Measurements from ENCODE around the gene NAA80. TPM values are rescaled to one million over a fixed set of nuclear protein-coding genes. Genes with fewer than 3 reads are reported as not detected.

The NAA80 gene
- total RNA-seq, 1 donor from 2014 or later: 18.1 TPM

DNA sequence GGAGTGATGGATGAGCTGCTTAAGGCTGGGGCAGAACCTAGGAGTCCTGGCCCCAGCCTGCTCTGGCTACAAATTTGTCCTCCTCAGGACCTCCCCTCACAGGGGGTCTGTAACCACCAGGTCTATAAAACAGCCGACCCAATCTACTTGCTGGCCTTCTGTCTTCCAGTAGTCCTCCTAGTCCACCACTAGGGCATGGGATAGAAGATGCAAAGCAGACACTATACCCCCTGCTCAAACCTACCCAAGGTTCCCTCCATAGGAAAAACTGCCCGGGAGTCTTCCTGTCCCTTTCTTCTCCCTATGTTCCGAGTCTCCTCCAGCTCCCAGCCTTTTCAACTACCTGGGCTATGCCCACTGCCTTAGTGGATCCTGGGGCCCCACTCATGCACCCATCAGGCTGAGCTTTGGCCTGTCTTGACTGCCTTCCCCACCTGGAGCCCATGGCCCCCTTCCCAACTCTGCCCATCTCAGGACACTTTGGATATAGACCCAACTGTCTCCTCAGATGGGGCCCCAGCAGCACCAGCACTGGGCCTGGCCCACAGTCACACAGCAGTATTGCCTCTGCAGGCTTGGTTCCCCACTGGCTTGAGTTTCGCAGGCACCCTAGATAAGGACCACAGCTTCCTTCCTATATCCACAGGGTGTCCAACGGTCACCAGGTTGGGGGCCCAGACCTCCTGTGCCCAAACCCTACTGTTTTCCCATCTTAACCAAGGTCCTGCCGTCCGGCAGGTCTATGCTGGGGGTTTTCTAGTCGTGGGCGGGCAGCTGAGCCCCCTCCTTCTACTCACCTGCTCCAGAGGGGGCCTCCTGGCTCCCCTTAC, 1.1 kb downstream of the NAA80 start:
- intact Hi-C loops (cut with micrococcal nuclease): loop anchor here (2.0 to 5.0 kb wide), 4 partner anchors 357 to 1901 kb away; partner anchors contain the start of genes ALAS1, APEH, RBM6 and TRAIP
- Mint-ChIP-seq H3K27ac (peak overlapping the region; percentile 95), H3K4me3 (peak overlapping the region; percentile 94), H3K9me3 (no peaks in the 10 kb centered on the region), H3K27me3 (ENCODE audit: insufficient read depth) (no peaks in the 10 kb centered on the region), H3K36me3 (ENCODE audit: low read depth) (no peaks in the 10 kb centered on the region), H3K4me1 (ENCODE audit: low read depth) (peaks cover 15% of the 10 kb centered on the region)
- DNase-seq (ENCODE audit: low spot score): no peak

DNA sequence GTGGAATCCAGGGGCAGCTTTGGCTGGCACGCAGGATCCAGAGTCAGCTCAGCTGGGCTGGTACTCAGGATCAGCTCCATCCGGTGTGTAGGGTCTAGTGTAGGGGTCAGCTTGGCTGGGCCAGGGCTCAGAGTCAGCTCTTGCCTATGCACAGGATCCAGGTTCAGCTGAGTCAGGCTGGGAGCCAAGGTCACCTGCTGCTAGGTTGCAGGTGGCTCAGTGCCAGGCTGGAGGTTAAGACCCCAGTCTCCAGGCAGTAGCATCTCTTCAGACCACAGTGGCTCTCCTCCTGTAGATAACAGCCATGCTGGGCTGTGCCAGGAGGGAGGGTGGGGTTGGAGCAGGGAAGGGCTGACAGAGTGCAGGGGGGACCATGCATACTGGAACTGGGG, 1.8 kb downstream of the NAA80 start:
- intact Hi-C loops (cut with micrococcal nuclease): loop anchor here (5.0 kb wide), 1 partner anchor 625 kb away; the partner anchor contains the start of gene APEH
- no peak overlapping the region for H3K27ac Mint-ChIP-seq
- no peaks in the 10 kb centered on the region for H3K9me3 Mint-ChIP-seq
- peaks cover 22% of the 10 kb centered on the region for H3K4me1 Mint-ChIP-seq (ENCODE audit: low read depth)
- no peaks in the 10 kb centered on the region for H3K27me3 Mint-ChIP-seq (ENCODE audit: insufficient read depth)
- DNase-seq (ENCODE audit: low spot score): no peak
- no peaks in the 10 kb centered on the region for H3K36me3 Mint-ChIP-seq (ENCODE audit: low read depth)
- peak overlapping the region; percentile 94 for H3K4me3 Mint-ChIP-seq

DNA sequence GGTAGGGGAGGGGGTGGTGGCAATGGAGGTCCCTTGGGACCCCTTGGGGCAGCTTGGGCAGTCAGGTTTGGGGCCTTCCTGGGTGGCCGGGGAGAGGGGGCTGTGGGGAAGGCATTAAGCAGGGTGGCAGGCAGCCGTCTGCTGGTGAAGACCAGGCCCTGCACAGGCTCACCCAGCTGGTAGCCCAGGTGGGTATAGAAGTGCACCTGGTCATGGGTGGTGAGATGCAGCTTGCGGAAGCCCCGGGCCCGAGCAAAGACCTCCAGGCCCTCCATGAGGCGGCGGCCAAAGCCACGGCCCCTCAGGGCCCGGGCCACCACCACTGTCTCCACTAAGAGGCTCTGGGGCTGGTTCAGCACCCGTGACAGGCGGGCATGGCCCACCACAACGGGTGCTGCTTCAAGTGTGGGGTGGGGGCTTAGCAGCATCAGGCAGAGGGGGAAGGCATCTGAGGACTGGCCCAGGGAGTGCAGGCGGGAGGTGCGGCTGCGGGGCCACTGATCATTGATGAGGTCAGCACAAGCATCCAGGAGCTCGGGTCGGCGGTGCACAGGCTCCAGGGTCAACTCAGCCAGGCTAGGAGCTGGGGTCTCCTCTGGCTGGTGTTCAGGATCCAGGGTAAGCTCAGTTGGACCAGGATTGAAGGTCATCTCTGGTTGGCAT, 2.4 kb downstream of the NAA80 start:
- Mint-ChIP-seq H3K4me1 (ENCODE audit: low read depth) (peaks cover 23% of the 10 kb centered on the region), H3K36me3 (ENCODE audit: low read depth) (no peaks in the 10 kb centered on the region), H3K27ac (no peak overlapping the region), H3K27me3 (ENCODE audit: insufficient read depth) (no peaks in the 10 kb centered on the region), H3K4me3 (peak overlapping the region; percentile 53), H3K9me3 (no peaks in the 10 kb centered on the region)
- intact Hi-C loops (cut with micrococcal nuclease): loop anchor here (5.0 kb wide), 1 partner anchor 625 kb away; the partner anchor contains the start of gene APEH
- DNase-seq (ENCODE audit: low spot score): no peak

DNA sequence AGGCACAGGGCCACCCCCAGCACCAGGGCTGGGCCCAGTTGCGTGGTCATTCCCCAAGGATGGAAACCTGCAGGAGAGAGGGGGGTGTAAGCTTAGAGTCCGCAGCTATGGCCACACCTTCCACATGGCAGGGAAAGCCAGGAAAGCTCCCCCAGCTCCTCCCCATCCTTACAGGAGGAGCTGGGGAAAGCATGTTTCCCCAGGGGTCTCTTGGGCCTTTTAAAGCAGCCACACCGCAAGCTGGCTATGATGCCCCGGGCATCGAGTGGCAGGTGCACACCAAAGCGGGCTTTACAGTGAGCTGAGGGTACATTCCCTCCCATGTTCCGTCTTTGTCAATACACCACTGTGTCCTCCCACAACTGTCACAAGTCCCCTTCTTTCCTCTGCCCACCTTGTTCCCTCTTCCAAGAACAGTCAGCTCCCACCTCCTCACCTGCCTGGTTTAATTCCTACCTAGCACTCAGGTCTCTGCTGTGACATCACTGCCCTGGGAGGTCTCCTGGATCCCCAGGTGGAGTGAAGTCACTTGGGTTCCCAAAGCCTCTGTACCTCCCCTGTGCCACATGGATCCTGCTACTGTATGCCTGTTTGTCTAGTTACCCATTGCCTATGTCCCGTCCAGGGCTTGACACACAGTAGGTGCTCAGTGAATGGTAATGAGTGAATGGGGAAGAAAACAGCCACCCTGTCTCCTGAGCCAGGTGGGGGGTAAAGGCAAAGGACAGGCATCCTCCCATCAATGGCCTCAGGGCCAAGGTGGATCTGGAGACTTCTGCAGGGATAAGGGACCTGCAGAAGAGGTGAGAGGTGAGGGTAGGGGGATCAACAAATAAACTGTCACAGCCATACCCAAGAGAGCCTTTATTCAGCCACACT, 3.4 kb downstream of the NAA80 start:
- Mint-ChIP-seq H3K9me3 (no peaks in the 10 kb centered on the region), H3K36me3 (ENCODE audit: low read depth) (peaks cover 4% of the 10 kb centered on the region), H3K4me1 (ENCODE audit: low read depth) (peaks cover 29% of the 10 kb centered on the region), H3K27ac (peak overlapping the region; percentile 5), H3K27me3 (ENCODE audit: insufficient read depth) (no peaks in the 10 kb centered on the region), H3K4me3 (no peak overlapping the region)
- DNase-seq (ENCODE audit: low spot score): no peak
- intact Hi-C loops (cut with micrococcal nuclease): loop anchor here (5.0 kb wide), 1 partner anchor 623 kb away; the partner anchor contains the start of gene APEH

DNA sequence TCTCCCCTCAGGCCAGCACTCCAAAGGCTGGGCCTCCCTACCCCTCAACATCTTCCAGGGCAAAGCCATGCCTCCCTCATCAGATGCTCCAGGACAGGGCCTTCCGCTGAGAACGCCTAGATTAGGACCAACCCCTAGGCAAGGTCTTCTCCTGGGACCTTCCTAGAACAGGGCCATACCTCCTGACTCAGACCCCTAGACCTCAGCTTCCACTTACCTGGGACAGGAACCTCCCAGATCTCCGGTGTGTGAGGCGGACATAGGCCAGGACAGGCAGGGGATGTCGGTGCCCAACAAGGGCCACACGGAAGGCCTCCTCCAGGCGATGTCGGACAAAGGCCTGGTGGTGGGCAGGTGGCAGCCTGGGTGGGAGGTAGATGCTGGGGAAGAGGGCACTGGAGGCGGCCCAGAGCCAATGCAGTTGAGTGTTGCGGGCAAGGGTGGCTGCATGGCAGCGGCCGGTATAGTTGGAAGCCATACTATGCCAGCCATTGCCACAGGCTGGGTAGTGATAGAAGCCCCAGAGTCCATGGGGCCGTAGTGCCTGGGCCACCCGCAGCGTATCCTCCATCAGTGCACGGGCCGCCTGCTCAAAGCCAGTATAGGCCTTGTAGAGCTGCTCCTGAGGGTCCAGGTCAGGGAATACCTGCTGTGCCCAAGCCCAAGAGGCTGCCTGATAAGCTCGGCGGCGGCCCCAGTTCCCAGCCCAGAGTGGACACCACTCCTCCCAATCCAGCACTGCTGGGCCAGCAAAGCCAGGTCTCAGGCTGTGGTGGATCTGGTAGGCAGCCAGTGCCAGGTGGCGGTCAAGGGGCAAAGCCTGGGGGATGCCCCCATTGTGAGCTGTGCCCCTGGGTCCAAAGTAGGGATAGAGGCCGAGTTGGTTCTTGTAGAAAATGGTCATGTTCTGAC, 4.5 kb downstream of the NAA80 start:
- intact Hi-C loops (cut with micrococcal nuclease): loop anchor here (5.0 kb wide), 1 partner anchor 622 kb away; the partner anchor contains the start of gene APEH
- H3K4me1 Mint-ChIP-seq (ENCODE audit: low read depth): peaks cover 20% of the 10 kb centered on the region
- no peaks in the 10 kb centered on the region for H3K27me3 Mint-ChIP-seq (ENCODE audit: insufficient read depth)
- H3K4me3 Mint-ChIP-seq: no peak overlapping the region
- no peak for DNase-seq (ENCODE audit: low spot score)
- no peaks in the 10 kb centered on the region for H3K9me3 Mint-ChIP-seq
- H3K27ac Mint-ChIP-seq: no peak overlapping the region
- H3K36me3 Mint-ChIP-seq (ENCODE audit: low read depth): peaks cover 8% of the 10 kb centered on the region

DNA sequence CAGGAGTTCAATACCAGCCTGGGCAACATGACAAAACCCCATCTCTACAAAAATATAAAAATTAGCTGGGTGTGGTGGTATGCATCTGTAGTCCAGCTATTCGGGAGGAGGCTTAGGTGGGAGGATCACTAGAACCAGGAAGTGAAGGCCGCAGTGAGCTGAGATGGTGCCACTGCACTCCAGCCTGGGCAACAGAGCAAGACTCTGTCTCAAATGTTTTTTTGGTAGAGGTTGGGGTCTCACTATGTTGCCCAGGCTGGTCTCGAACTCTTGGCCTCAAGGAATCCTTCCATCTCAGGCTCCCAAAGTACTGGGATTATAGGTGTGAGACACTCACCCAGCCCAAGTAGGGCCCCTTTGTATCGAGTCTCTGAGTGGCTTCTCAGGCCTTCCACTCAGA, 5.1 kb downstream of the NAA80 start:
- intact Hi-C loops (cut with micrococcal nuclease): no loop called here
- no peak overlapping the region for H3K27ac Mint-ChIP-seq
- H3K36me3 Mint-ChIP-seq (ENCODE audit: low read depth): peaks cover 8% of the 10 kb centered on the region
- peaks cover 19% of the 10 kb centered on the region for H3K4me1 Mint-ChIP-seq (ENCODE audit: low read depth)
- no peaks in the 10 kb centered on the region for H3K9me3 Mint-ChIP-seq
- H3K4me3 Mint-ChIP-seq: no peak overlapping the region
- no peak for DNase-seq (ENCODE audit: low spot score)
- no peaks in the 10 kb centered on the region for H3K27me3 Mint-ChIP-seq (ENCODE audit: insufficient read depth)

DNA sequence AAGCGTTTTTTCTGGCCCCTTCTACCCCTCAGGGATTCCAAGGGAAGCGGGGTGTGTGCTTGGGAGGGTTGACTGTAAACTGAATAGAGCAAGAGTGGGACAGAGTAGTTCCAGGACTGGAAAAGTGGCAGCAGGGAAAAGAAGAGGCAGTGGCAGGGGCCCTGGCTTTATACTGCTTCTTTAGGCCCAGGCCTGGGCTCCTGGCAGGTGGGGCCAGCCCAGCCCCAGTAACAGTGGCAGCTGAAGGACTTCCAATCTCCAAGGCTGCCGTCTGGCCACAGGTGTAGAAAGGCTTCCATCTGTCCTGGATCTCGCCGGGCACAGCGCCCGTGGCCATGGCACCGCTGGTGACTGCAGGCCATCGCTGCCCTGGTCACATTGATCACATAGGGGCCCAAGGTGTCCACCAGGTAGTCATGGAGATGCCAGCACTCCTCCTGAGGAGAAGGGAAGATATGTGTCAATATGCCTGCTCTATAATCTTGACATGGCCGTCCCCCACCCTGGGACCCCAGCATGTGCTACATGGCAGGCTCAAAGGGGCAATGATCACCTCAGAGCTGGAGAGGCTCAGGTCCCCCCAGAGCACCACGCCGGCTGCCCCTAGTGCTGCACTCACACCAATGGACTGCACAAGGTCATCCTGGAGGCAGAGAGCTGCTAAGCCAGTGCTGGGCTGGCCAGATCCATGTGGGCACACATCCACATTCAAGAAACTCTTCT, 6.0 kb downstream of the NAA80 start:
- Mint-ChIP-seq H3K4me3 (peak overlapping the region; percentile 96), H3K27ac (peak overlapping the region; percentile 83), H3K36me3 (ENCODE audit: low read depth) (peaks cover 13% of the 10 kb centered on the region), H3K27me3 (ENCODE audit: insufficient read depth) (no peaks in the 10 kb centered on the region), H3K9me3 (no peaks in the 10 kb centered on the region), H3K4me1 (ENCODE audit: low read depth) (peaks cover 18% of the 10 kb centered on the region)
- intact Hi-C loops (cut with micrococcal nuclease): loop anchor here (2.0 kb wide), 2 partner anchors 32 to 822 kb away; partner anchors contain the start of gene DAG1
- DNase-seq (ENCODE audit: low spot score): no peak

DNA sequence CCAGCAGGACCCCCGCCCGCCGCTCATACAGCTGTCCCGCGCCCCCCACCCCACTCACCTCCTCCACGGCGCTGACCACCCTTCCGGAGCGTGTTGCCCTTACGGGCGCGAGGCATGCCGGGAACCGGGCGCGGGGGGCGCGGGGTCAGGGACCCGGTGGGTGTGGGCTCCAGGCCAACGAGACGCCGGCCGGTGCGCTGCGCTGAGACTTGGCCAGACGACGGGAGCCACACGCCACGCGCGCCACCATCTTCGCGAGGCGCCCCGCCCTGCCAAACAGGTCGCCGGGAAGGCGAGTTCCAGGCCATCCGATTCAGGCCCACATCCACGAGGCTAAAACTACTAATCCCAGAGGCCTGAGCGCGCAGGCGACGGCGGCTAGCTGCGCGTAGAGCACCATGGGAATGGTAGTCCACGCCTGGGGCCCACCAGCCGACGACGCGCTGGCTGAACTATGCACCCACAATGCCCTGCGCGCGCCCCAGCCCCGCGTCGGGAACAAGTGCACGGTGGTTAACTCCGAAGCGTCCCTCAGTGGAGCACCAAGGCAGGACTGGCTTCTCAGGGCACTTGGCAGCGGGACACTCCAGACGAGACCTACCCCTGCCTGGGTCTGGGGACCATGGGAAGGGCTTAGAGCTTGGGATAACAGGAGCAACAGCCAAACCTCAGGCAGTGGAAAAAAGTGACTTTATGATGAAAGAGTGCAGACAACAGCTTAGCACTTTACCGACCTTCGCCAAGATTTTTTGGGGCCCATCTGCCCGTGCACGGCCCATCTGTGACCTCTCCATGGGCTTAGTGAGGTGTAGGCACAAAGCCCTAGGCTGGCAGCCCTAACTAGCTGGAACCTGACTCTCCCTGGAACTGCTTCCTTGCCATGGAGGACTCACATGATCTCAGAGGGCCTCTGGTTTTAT, 6.8 kb downstream of the NAA80 start, which contains the start of gene IFRD2:
TSS of gene IFRD2 (minus strand) at position 271 of the 920 bp plus-strand sequence. CDS start at position 116, 155 bp downstream.
- DNase-seq (ENCODE audit: low spot score): peak; percentile 95
- Mint-ChIP-seq H3K27me3 (ENCODE audit: insufficient read depth) (no peaks in the 10 kb centered on the region), H3K36me3 (ENCODE audit: low read depth) (peaks cover 14% of the 10 kb centered on the region), H3K4me1 (ENCODE audit: low read depth) (peaks cover 14% of the 10 kb centered on the region), H3K4me3 (peak within 1 kb of the TSS; percentile 96), H3K27ac (peak within 1 kb of the TSS; percentile 83), H3K9me3 (no peaks in the 10 kb centered on the region)
- intact Hi-C loops (cut with micrococcal nuclease): loop anchor here (1.0 to 2.0 kb wide), 11 partner anchors 29 to 822 kb away; partner anchors contain the start of genes DAG1, HEMK1, MON1A and TMEM115

DNA sequence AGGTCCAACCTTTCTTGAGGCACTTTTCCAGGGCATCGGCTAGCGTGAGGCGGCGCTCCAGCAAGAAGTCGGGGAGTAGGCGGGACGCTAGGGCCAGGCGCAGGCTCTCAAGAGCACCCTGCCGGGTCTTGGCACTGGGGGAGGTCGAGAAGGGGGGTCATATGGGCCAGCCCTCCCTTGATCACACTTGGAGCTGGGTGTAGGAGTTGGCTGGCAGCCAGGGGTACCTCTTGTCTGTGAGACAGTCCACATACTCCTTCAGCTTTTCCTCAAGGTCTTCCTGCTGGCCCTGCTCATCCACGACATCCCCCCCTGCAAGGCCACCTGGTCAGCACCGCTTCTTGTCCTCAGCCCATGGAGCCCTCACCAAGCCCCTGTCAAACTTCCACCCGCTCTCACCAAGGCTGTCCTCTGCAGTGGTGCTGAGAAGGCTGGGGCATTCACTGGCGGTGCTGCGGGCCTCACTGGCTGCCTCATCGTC, 9.0 kb downstream of the NAA80 start:
- H3K4me1 Mint-ChIP-seq (ENCODE audit: low read depth): peaks cover 14% of the 10 kb centered on the region
- H3K36me3 Mint-ChIP-seq (ENCODE audit: low read depth): peaks cover 15% of the 10 kb centered on the region
- H3K4me3 Mint-ChIP-seq: peak overlapping the region; percentile 63
- no peak overlapping the region for H3K27ac Mint-ChIP-seq
- H3K9me3 Mint-ChIP-seq: no peaks in the 10 kb centered on the region
- intact Hi-C loops (cut with micrococcal nuclease): no loop called here
- H3K27me3 Mint-ChIP-seq (ENCODE audit: insufficient read depth): no peaks in the 10 kb centered on the region
- no peak for DNase-seq (ENCODE audit: low spot score)

DNA sequence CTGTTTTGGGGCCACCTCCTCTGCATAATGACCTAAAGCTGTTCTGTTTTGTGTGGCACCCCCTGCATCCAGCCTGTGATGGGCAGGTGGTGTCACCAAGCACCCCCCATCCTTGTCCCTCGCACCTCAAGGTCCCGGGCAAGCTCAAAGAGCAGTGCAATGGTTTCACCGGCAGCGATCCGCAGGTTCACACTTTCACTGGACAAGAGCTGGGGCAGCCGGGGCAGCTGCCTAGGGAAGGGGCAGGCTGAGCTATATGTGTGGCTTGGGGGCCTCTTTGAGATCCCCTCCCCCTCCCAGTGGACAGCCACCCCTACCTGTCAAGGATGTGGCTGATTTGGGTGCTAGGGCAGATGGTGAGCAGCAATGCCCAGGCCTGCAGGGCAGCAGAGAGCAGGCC, 10.1 kb downstream of the NAA80 start:
- no peak for DNase-seq (ENCODE audit: low spot score)
- H3K36me3 Mint-ChIP-seq (ENCODE audit: low read depth): peaks cover 15% of the 10 kb centered on the region
- intact Hi-C loops (cut with micrococcal nuclease): no loop called here
- H3K27me3 Mint-ChIP-seq (ENCODE audit: insufficient read depth): no peaks in the 10 kb centered on the region
- H3K9me3 Mint-ChIP-seq: no peaks in the 10 kb centered on the region
- peaks cover 14% of the 10 kb centered on the region for H3K4me1 Mint-ChIP-seq (ENCODE audit: low read depth)
- peak overlapping the region; percentile 63 for H3K4me3 Mint-ChIP-seq
- H3K27ac Mint-ChIP-seq: no peak overlapping the region

Measured in activated T-helper 1 cell treated with anti-CD3 and anti-CD28 coated beads, Interleukin-12 subunit alpha, Interleukin-12 subunit beta, Interleukin-2, Interleukin-4 antibody, amounts not matched to agents 30 ng/mL and 10 ng/mL and 1 ng/mL, durations not matched to agents 14 hours and 24 hours and 36 hours (primary cell).